ENCODE data around the gene COX10.
"Not testable (repeated sequence)": the region's sequence is repeated elsewhere in the genome, so short reads cannot be mapped to it uniquely, and the experiment has no call there.

Gene COX10

DNA sequence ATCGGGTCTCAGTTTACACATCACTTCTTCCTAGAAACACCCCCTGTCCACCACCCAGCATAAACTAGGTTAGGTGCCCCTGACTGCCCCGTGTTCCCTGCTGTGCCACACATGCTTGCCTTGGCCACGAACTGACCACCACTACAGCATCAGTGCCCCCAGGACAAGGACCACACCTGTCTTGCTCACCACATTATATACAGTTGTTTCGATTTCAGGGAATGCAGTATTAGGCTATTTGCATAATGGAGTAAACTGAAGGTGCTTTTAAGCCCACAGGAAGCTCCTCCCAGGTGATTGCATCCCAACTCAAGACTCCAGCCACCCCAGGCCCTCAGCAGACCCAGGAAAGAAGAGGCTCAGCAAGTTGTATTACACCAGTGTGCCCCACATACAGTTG is 117.1 kb downstream of the COX10 start:
- DNase-seq: not testable (repeated sequence)

DNA sequence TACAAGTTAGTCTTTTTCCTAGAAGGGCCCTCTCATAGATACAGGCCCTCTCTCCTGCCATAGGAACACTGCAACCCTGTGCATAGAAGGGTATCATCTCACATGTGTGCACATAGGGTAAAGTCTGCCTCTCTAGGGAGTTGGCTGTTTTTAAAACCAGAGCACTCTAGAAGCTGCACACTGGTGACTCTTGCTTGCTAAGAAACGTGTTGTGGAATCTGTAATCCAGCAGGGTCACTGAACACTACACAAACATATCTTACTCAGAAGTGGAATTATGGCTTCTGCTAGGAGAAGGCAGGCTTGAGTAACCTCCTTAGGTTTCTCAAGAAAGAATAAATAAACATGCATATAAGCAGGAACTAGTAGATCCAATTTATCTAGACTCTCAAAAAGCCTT is 121.5 kb downstream of the COX10 start:
- DNase-seq: not testable (repeated sequence)

- not testable (repeated sequence) for DNase-seq
Observed at GRCh38 chr17:14191469-14191868, 122.2 kb downstream of the COX10 start.

DNA sequence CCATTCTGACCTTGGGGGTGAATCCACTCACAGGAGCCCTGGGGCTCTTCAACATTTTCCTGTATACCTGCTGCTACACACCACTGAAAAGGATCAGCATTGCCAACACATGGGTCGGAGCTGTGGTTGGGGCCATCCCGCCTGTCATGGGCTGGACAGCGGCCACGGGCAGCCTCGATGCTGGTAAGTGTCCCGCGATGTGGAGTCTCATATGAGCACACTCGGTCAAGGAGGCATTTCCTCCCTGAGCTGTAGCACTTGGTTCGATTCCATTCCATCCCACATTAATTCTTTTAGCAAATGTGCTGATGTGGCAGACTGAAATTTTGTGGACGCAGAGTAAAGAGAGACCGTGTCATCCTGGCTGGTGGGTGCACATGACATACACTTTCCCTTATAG is 122.7 kb downstream of the COX10 start:
- not testable (repeated sequence) for DNase-seq

DNA sequence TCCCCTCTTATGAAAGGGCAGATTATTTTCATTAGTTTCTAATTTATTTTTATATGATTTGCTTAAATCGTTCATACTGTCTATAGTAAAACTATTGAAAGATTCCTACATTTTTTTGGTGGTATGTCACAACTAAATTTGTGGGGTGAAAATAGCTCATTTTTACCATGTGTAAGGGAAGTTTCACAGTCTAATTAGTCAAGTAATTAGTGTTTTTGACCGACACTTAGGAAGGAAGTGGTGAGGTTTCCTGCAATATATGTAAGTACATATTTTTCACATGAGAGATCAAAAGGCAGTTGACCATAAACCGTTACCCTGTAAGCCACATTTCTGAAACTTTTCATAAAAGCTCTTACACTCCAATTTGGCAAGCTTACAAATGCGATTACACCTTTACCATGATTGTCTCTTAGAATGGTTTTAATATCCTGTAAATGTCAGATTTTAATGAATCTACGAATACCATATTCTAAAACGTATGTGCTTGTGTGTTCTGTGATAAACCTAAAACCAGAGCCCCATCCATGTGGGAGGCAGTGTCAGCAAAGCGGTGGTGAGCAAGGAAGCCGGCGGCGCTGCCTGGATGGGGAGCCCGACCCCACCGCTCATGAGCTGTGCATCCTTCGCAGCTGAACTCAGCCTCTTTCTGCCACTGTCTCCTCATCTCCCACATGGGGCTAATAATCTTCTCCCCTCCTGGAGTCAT is 123.5 kb downstream of the COX10 start:
- DNase-seq: not testable (repeated sequence)

GRCh38 chr17:14196377-14196997 is 127.2 kb downstream of the COX10 start:
- no peak for DNase-seq

DNA sequence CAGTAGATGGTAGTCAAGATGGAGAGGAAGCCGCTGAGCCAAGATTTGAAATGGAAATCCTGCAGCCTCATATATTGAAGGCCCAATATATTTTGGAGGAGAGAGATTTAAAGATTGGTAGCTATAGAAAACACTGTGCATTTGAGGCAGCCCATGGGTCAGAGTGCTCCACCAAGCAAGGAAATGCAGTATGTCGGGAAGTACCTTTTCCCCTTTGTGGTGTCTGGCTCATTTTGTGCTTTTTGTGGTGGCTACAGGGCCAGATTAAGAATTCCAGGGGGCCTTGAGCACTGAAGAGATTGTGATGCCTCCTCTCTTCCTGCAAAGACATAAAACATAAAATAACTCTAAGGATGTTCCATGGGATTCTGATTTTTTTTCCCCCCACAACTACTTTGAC is 127.8 kb downstream of the COX10 start:
- no peak for DNase-seq

DNA sequence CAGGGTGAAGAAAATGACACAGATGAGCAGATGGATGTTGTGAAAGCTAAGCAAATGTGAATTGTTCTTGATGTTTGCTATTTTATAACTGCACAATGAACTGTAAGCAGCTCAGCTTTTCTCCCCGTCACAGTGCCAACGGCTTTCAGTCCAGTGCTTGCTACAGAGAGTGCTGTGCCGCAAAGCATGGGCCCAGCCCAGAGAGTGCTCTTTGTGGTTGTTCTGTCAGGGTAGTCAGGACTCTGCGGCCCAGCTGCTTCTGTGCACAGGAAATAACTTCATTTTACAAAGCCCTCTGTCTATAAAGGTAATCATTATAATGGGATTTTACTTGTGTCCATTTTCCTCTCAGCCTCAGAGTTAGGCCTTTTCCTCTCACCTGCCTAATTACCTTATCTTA is 128.3 kb downstream of the COX10 start:
- DNase-seq: no peak

DNA sequence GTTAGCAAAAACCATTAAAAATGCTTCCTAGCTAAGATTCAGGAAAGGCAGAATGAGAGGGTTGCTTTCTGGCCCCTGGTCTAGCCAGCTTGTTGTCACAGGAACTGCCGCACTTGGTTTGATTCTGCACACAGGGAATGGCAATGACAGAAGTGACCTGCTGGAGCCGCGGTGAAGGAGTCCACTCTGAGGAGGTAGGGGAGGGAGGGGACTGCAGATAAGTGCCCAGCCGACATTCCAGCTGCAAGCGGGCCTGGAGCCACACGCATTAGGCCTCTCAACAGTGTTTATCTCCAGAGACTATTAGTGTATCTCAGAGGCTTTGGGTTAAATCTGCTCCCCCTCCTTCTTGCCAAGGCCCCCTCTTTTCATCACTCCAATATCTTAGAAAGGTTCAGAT is 128.7 kb downstream of the COX10 start:
- DNase-seq: no peak

DNA sequence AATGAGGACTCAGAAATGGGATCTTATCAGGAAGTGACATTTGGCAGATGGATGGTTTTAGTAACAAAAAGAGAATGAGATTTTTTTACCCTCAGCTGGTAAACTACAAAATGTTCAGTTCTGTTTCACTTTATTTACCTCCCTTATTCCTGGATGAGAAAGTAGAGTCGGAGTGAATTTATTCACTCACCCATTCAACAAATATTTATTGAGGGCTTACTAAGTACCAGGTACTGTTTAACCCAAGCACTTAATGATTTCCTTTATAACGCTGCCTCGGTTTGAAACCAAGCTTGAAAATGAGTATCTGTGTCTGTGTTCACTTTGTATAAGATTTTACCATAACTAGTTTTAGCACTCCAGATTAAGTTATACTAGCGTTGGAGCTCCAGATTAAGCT is 129.3 kb downstream of the COX10 start:
- DNase-seq: no peak

- no peak for DNase-seq
Observed at GRCh38 chr17:14199601-14200000, 130.3 kb downstream of the COX10 start.

DNA sequence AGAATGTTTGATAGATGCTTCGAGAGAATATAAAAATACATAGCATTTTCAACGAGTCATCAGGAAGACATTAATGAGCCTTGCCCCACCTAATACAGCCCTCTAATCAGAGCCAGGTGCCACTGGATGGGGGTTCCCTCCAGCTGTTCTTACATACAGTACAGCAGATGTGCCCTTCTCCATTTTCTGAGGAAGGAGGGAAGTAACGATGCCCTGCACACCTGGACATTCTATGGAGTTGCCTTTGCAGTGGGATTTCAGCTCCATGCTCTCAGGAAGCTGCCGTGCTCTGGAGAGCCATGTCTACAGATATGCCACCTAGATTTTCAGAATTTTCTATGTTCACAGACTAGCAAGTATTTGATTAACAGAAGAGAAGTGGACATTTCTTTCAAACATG is 131.1 kb downstream of the COX10 start:
- no peak for DNase-seq

GRCh38 chr17:14201021-14201987 is 132.0 kb downstream of the COX10 start:
- no peak for DNase-seq

DNA sequence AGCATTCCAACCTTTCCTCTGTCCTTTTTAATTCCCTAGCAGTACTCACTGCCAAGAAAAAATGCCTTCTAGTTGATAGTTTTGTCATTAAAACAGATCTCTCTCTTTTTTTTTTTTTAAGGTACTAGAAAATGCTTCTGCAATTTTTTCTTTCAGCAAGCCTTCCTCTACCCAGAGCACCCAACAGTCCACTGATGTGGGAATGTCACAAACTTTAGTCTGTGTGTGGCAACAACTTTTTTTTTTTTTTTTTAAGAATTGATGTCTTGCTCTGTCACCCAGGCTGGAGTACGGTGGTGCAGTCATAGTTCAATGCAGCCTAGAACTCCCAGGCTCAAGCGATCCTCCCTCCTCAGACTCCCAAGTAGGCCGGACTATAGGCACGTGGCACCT is 132.7 kb downstream of the COX10 start:
- no peak for DNase-seq

DNA sequence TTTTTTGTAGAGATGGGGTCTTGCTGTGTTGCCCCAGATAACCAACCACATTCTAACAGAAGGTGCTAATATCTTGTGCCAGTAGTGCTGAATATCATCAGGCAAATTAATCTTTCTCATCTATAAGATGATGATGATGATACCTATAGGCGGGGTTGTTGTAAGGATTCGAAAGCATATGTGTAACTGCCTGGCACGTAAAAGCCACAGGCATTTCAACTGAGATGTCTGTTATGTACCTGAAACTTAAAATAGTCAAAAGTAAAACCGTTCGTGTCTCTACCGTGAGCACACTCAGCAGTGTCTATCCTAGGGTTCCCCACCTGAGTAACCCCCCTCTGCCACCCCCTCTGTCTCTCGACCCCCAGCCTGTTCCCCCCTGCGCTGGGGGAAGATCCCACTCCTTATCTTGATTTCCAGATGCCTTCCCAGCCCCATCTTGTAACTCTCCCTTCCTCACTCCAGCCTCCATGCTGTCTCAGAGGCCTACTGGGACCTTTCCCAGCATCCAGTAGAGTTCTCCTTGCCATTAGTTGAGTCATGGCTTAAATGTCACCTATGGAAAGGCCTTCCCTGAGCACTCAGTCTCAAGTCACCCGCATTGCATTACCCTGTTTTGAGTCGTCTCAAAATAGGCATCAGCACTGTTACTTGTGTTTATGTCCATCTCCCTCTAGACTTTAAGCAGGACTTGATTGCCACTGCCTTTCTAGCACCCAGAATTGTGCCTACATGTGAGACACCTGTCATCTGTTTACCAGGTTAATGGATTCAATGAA is 133.3 kb downstream of the COX10 start:
- no peak for DNase-seq

- DNase-seq: no peak
Observed at GRCh38 chr17:14203388-14203787, 134.1 kb downstream of the COX10 start.

DNA sequence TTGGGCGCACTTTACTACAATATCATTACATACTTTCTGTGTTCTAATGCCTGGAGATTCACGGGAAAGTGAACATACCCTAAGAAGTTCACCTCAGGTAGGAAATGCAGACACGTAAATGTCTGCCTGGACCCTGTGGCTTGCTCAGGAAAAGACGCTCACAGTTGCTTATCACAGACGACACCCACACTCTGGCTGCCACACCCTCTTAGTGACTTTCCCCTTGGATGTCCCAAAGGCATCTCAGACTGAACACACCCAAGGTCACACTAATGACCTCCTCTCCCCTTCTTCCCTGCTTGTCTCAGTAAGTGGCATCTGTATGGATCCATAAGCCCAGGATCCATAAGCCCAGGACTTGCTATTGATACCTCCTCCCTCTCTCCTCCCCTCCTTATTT is 134.8 kb downstream of the COX10 start:
- DNase-seq: no peak

GRCh38 chr17:14204546-14204945 is 135.2 kb downstream of the COX10 start:
- no peak for DNase-seq

DNA sequence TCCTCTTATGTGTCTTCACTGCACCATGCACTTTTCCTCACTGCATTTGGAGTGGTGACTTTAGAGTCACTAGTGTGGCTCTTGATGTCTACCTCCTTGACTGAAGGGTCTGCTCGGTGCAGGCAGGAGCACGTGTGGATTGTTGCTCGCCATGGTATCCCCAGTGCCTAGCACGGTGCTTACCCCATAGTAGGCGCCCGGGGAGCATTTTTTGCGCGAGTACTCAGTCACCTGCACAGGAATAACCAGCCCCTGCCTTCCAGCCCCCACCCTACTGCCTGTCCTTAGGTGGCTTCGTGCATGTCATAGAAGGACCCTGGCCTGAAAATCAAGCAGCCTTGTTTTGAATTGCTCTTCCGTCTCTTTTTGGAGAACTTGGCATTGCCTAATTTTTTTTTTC is 136.1 kb downstream of the COX10 start:
- DNase-seq: no peak

DNA sequence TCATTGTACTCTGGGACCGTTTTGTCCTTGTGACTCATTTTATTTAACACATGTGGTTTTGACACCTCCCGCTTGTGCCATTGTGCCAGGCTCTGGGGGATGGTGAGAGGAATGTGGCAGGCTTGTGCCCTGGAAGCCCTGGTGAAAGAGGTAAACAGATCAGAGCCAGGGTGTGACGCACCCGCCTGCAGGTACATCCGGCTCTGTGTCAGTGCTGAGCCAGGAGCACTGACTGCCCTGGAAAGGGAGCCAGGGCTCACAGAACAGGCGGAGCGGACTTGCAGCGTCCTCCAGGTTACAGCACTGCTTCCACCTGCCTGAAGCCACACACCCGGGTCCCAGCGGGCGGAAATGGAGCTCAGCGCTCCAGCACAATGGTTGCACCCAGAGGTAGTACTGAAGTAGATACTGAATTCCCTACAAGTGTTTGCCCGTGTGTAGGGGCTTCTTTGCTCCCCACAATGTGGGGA is 136.7 kb downstream of the COX10 start:
- no peak for DNase-seq

GRCh38 chr17:14206891-14207290 is 137.6 kb downstream of the COX10 start:
- DNase-seq: no peak

GRCh38 chr17:14207791-14208190 is 138.5 kb downstream of the COX10 start:
- DNase-seq: no peak

GRCh38 chr17:14209215-14209614 is 139.9 kb downstream of the COX10 start:
- DNase-seq: no peak

All from NCI-H1694 treated with DMSO at 0.1 percent for 48 hours (cell line).